GM18909 (cell line): ENCODE results near the gene GPBP1L1.
A peak's percentile ranks its signal among the peaks of the same experiment; 100 is the strongest.
"Not testable (repeated sequence)": the region's sequence is repeated elsewhere in the genome, so short reads cannot be mapped to it uniquely, and the experiment has no call there.

Experiments
- ATAC-seq: cut with Tn5 transposase; IDR thresholded peaks from one replicate; pipeline ENCODE4 v1.9.1; 2021; ENCODE audit warnings: mild to moderate bottlenecking; ENCODE audit not compliant: unreplicated experiment, poor library complexity

Gene GPBP1L1, protein sequence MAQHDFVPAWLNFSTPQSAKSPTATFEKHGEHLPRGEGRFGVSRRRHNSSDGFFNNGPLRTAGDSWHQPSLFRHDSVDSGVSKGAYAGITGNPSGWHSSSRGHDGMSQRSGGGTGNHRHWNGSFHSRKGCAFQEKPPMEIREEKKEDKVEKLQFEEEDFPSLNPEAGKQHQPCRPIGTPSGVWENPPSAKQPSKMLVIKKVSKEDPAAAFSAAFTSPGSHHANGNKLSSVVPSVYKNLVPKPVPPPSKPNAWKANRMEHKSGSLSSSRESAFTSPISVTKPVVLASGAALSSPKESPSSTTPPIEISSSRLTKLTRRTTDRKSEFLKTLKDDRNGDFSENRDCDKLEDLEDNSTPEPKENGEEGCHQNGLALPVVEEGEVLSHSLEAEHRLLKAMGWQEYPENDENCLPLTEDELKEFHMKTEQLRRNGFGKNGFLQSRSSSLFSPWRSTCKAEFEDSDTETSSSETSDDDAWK

DNA sequence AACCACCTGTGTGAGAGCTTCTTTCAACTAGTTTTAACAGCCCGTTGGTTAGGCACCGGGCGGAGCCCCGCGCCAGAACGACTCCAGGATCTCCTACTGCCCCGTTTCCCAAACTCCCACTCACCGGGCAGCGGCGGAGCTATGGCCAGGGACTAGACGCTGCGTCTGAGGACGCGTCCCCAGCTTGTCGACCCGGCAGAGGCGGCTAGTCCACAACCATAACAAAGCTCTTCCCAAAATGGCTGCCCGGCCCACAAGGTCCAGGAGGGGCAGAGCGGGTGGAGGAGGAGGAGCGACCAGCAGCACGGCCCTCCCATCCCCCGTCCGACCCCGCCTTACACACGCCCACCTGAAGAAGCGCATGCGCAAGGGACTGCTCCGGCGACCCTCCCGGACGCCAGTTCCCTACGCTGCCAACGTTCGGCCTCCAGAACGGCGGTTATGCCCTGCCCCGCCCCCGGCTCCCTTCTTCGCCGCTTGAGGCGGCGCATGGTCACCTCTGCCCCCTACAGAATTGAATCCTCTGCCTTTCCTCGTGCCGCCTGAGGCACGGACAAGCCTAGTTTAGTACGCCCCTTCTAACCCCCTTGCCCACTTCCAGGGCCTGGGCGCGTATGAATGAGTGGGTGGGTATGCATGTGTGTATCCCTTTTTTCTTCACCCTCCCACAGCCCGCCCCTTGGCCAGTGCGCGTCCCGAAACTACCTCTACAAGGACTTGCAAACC is at the start of gene GPBP1L1:
TSS of gene GPBP1L1 (minus strand) at position 246 of the 726 bp plus-strand sequence. CDS start 27,446 bp downstream, outside the sequence.
- peak; percentile 60 for ATAC-seq

DNA sequence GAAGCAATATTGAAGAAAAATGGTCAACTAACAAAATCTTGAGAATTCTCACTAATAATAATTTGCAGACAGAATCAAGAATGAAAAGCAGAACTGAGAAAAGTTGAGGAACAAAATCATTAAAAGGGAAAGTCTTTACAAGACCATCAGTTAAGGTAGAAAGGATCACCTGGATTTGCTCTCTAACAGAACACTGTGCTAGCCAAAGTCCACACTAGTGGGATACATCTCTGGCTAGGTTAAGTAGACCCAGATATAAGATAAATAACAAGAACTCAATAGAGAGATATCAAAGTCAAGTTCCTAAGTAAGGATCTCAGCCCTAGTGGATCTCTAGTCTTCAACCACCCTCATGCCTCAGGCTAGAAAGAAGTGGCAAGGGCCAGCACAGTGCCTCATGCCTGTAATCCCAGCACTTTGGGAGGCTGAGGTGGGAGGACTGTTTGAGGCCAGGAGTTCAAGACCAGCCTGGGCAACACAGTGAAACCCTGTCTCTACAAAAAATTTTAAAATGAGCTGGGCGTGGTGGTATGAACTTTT is 44.5 kb upstream of the GPBP1L1 start:
- ATAC-seq, result no peak

DNA sequence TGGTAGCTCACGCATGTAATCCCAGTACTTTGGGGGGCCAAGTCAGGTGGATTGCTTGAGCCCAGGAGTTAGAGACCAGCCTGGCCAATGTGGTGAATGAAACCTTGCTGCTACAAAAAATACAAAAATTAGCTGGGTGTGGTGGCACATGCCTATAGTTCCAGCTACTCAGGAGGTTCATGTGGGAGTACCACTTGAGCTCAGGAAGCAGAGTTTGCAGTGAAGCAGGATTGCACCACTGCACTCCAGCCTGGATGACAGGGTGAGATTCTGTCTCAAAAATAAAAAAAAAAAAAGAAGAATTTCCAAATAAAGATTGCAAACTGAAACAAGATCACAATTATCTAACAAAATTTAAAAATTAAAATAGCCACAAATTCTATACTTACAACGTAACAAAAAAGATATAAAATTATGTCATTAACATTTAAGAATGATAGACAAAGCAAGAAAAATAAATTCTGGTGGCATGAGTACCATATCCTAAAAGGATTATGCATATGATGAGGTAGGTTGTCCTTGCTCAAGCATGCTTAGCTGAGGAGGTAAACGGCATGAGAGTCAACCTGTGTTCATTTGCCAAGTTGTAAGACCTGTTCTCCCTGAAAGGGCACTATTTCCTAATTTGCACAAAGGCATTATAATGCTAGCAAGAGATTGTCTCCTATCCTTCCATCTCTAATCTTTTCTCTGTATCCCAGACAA is 43.9 kb upstream of the GPBP1L1 start:
- no peak for ATAC-seq

DNA sequence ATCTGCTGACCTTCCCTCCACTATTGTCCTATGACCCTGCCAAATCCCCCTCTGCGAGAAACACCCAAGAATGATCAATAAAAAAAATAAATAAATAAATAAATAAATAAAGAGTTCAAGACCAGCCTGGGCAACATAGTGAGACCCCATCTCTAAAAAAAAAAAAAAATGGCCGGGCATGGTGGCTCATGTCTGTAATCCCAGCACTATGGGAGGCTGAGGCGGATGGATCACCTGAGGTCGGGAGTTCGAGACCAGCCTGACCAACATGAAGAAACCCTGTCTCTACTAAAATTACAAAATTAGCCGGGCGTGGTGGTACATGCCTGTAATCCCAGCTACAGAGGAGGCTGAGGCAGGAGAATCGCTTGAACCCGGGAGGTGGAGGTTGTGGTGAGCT is 39.7 kb upstream of the GPBP1L1 start:
- ATAC-seq, result not testable (repeated sequence)

DNA sequence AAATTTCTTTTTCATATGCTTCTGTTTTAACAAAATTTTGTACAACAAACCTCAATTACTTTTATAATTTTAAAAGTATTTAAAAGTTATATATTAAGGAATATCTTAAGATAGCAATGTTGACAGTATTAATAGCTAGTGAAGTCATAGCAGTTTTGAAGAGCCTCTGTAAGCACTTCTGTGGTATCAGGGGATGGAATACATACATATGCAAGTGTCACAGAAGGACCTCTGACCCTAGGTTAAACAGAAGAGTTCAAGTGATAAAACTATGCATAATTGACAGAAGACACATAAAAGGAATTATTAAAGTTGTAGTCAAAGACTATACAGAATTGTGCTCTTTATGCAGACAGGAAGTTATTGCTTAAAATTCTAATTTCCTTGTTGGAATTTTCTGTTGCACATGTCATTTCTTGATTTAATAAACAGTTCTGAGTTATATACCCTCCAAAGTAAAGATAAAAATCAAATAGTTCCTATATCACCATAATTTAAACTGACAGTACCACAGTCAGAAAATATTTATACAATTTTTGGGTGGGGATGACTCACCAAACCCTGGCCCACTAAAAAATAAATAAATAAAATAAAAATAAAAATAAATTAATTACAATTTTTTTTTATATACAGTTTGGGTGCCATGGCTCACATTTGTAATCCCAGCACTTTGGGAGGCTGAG is 37.1 kb upstream of the GPBP1L1 start:
- ATAC-seq, result no peak

DNA sequence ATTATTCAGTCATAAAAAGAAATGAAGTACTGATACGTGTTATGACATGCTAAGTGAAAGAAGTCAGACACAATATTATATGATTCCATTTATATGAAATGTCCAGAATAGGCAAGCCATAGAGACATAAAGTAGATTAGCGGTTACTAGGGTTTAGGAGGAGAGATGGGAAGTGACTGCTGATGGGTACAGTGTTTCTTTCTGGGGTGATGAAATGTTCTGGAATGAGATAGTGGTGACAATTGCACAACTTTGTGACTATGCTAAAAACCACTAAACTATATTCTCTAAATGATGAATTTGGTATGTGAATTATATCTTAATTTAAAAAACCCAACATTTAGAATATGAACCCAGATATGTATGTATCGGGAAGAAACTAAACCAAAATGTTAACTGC is 36.5 kb upstream of the GPBP1L1 start:
- ATAC-seq, result no peak

DNA sequence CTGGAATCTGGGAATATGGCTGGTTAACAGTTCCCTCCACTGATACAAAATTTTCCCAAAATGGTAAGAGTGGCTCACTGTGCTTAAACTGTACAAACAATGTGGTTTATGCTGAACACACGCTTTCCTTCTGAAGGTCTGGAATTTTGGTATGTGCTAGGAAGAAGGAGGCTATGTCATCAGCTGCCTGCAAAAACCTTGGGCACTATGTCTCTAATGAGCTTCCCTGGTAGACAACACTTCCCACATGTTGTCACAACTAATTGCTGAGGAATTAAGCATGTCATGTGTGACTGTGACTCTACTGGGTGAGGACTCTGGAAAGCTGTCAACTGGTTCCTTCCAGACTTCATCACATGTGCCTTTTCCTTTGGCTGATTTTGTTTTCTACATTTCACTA is 34.9 kb upstream of the GPBP1L1 start:
- ATAC-seq, result no peak

DNA sequence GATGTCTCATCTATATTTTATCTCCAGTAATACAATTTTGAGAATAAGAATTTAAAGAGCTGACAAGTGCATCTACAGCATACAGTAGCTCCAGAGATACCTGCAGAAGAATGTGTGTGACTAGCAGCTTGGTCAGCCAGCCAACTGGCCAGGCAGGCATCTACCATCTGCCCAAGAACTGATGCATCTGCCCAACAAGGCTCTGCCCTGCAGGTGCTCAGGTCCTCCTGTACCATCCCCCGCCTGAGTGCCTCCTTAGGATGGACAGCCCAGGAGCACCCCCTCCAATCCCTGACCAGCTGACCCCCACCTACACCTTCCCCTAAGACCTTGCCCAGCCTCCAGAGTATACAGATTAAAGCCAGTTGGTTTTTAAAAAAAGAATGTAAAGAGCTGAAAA is 32.0 kb upstream of the GPBP1L1 start:
- no peak for ATAC-seq

DNA sequence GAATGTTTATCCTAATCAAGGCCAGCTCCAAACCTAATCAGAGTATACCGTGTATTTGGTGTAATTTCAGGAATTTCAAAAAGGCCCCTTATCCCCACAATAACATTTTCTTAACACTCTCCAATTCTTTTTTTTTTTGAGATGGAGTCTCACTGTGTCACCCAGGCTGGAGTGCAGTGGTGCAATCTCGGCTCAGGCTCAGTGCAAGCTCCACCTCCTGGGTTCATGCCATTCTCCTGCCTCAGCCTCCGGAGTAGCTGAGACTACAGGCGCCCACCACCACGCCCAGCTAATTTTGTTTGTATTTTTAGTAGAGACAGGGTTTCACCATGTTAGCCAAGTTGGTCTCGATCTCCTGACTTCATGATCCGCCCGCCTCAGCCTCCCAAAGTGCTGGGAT is 31.1 kb upstream of the GPBP1L1 start:
- not testable (repeated sequence) for ATAC-seq

DNA sequence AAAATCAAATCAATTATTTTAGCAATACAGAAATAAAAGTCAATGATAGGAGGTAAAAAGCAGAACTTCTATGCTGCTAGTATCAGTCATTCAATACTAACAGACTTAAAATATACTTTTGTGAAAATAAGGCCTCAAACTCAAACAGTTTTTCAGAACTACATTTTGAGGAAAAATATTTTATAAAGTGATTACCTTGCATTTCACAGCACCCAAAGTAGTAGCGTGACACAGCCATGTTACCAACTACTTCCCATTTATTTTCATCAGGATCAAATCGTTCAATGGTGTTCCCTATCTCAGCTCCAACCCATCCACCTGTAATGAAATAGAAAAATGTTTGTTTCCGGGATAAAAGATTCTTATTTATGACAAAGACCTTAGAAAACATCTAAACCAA is 30.4 kb upstream of the GPBP1L1 start:
- ATAC-seq, result no peak

DNA sequence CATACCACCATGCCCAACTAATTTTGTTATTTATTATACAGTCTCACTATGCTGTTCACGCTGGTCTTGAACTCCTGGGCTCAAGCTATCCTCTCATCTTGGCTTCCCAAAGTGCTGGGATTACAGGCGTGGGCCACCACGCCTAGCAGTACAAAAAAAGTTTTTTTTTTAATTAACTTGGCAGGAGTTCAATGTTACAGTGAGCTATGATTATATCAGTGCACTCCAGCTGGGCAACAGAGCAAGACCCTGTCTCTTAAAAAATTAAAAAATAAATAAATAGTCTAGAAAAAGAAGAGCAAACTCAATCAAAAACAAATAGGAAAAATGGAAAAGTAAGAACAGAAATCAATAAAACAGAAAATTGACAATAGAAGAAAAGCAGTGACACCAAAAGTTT is 27.4 kb upstream of the GPBP1L1 start:
- no peak for ATAC-seq

DNA sequence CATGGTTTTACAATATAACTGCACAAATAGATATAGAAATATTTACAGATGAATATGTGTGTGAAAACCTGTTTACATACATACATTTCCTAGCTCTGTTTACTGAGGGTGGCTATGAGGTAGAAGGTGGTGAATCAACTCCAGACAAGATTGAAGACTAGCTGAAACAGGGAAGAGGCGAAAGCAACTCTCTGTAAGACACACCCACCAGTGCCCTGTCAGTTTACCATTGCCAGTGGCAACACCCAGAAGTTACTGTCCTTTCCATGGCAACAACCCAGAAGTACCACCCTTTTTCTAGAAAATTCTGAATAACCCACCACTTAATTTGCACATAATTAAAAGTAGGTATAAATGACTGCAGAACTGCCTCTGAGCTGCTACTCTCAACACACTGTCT is 18.3 kb upstream of the GPBP1L1 start:
- no peak for ATAC-seq

DNA sequence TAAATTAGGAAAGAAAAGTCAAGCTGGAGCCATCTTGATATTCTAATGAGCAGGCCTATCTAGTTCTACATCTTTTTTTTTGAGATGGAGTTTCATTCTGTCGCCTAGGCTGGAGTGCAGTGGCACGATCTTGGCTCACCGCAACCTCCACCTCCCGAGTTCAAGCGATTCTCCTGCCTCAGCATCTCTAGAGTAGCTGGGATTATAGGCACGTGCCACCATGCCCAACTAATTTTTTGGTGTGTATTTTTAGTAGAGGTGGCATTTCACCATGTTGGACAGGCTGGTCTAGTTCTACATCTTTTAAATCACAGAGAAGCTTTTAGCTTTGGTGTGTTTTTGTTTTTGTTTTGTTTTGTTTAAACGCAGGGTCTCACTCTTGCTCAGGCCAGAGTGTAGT is 8.5 kb upstream of the GPBP1L1 start:
- no peak for ATAC-seq

DNA sequence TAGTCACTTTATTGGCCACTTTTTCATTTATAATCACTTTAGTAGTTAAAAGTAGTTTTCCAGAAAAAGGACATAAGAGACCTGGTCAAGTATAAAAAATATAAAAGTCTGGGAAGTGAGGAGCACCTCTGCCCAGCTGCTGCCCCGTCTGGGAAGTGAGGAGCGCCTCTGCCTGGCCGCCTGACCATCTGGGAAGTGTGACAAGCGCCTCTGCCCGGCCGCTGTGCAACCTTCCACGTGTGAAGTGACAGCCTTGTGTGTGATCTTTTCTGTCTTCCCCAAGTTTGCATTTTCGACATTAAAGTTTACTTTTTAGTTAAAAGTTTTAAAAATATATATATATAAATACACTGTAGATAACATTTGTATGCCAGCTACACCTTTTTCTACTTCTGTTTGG is 7.5 kb upstream of the GPBP1L1 start:
- ATAC-seq, result not testable (repeated sequence)

DNA sequence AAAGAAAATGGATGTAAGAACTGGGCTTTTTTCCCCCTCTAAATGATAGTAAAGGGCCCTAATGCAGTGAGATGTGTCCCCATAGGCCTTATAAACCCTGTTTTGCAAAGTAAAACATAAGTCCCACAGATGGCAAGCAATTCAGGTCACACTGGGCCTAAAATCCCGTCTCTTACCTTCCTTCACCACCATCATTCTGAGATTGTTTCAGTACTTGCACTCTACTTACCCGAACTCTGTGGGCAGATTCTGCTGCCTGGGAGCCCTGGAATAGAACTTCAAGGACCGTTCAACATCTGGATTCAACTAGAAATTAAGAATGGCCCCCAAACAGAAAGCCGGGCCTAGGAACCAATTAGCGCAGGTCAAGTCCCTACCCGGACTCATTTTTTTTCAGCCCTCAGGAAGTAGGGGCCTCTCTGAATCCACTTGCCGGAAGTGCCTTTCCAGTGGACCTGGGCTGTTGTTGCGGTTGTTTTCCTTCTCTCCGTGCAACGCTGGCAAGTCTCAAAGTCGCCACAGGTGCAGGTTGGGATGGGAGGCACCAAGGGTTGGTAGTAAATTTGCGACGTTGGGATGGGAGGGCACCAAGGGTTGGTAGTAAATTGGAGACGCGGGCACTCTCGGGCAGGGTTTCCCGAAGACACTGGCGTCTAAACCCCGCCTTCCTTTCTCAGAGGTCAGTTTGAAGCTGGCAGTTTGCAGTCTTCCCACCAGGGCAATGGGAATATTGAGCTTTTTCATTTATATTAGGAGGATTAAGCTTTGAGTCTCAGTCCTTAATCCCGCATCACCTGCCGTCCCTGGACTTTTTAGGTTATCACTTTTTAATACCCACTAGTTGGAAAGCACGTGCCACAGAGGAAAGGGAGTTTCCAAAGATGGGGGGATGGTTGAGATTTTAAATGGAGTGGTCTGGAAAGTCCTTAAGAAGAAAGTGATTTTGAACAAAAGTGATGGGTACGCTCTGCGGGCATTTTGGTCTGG is 1.7 kb upstream of the GPBP1L1 start, which contains the start of gene TMEM69:
TSS of gene TMEM69 (plus strand) at position 428 of the 987 bp plus-strand sequence. CDS start 2,888 bp downstream, outside the sequence.
- ATAC-seq, result no peak

DNA sequence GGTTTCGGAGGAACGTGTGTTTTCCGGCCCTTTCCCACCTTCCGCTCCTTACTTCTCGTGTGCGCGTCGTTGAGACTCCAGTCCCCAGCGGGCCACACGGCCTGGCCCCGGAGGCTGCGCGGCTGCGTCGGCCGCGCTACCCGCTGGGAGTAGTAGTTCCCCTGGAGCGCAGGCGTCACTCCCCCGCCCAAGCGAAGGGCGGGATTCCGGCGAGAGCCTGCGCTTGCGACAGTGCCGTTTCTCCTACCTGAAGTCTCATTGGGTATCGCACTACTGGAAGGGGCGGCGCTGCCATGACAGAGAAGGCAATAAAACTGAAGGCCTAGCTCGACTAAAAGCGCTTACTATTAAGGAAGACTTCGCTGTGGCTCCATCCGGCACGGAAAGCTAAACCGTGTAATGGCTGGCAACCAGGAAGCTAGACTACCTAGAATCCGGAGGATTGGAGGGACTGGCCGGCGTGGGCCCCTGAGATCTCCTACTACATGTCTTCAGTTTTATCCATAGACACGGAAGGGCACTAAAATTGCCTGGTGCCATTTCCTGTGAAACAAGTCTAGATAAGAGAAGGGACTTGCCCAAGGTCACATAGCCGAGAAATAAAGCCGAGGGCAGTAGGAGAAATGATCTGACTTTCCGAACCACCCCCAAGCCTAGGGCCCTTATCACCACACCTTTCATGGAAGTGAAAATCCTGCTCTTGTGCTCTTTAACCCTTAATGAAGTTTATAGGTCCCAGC is 851 bp upstream of the GPBP1L1 start:
- peak; percentile 84 for ATAC-seq

DNA sequence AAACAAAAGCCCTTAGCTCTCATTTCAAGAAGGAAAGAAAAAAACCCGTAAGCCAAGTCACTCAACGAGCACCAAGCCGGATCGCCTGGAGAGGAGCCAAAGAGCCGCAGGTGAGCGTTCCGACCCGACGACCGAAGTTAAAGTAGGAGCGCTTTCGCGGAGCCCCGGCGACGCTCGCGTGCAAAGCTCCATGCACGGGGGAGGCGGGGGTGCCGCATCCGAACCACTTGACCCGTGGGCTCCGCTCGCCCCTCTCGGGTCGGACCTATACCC is 382 bp downstream of the GPBP1L1 start:
- peak; percentile 19 for ATAC-seq

DNA sequence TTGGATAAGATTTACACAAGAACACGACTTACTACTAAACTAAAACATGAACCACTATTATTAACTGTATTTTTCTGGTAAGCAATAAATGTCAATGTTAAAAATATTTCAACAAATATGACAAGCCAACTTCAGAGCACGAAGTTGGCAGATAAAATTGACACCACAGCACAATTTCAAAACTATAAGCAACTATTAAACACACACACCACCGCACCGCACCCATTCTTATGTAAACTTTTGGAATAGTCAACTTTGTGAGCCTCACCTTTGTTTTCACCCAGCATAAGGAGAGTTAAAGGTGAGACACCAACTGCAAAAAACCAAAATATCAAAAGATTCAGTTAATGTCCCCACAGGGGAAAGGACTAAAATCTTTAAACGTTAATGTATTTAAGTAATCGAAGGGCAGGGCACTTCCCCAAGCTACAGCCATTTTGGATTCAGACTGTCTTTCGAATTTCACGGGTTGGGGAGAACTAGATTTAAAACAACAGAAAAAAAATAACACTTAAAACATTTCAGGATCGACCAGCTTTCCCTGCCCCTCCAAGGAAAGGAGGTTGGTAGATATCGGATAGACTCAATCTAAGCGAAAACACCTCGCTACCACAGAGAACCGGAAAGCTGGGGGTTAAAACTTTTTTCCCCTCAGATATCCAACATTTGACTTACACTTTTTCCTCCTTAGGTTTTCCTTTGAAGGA is 872 bp downstream of the GPBP1L1 start:
- no peak for ATAC-seq
